ENCODE results near the gene TSPAN10.

The TSPAN10 gene

DNA sequence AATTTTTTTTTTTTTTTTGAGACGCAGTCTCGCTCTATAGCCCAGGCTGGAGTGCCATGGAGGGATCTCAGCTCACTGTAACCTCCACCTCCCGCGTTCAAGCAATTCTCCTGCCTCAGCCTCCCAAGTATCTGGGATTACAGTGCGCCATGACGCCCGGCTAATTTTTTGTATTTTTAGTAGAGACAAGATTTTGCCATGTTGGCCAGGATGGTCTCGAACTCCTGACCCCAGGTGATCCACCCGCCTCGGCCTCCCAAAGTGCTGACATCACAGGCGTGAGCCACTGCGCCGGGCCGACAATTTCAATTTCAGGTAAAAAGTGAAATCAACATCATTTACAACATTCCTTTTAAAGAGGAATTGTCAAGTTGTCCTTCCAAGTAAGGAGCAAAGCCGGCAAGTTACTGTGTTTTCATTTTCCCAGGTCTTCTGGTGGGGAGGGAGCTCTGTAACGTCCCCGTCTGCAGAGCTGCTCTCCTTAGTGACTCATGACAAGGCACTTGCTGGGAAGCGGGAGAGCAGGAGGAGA, 957 bp upstream of the TSPAN10 start:
- DNase-seq, result no peak

DNA sequence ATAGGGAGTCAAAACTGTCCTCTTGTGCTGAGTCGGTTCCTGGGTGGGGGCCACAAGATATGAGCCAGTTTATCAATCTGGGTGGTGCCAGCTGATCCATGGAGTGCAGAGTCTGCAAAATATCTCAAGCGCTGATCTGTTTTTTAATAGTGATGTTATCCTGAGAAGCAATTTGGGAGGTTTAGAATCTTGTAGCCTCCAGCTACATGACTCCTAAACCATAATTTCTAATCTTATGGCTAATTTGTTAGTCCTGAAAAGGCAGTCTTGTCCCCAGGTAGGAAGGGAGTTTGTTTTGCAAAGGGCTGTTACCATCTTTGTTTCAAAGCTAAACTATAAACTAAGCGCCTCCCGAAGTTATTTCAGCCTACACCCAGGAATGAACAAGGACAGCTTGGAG, 1.7 kb downstream of the TSPAN10 start:
- no peak for DNase-seq

DNA sequence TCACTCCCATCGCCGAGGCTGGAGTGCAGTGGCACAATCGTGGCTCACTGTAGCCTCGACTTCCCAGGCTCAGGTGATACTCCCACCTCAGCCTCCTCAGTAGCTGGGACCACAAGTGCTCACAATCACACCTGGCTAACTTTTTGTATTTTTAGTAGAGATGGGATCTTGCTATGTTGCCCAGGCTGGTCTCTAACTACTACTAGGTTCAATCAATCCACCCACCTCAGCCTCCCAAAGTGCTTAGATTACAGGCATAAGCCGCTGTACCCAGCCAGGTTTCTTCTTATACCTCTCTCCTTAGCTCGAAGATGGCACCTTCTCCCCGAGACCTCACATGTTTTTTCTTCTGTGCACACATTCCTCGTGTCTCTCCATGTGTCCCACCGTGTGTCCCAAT, 3.0 kb downstream of the TSPAN10 start:
- DNase-seq, result no peak

DNA sequence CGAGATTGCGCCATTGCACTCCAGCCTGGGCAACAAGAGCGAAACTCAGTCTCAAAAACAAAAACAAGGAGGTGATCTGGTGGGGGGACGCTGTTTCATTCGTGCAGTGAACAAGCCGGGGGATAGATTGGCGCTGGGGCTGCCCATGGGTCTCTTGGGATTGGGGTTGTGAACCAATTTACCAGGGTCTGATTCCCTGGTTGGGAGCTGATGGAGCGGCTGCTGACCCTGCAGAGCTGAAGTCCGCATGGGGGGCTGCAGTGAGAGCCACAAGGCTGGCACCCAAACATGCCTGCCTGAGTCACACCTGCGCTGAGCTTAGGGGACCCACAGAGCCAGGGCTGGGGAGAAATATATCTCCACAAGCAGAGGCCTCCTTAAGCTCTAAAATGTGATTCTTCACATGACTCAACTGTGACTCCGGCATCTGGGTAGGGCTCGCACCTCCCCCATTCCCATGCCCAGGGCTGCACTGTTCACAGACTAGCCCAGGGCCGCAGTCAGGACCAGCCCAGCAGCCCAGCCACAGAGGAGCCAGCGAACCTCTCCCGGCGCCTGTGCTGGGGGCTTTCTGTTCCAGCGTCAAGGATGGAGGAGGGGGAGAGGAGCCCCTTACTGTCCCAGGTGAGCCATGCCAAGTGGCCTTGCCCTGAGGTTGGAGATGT, 5.0 kb downstream of the TSPAN10 start:
- no peak for DNase-seq

DNA sequence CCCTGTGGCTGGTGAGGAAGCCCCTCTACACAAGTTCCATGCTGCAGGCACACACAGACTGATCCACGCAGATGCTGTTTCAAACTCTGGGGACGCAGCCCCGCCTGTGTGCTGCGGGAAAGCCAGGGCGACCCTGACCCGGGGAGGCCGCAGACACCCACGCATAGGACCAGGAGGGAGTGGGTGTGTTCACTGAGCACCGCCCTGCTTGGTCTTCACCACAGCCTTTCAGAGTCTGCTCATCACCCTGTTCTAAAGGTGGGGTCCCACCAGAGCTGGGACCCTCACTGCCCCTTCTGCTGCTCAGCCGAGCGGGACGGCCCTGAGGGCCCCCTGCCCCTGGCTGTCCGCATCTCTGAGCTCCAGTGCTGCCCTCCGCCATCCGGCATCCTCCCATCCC, 7.5 kb downstream of the TSPAN10 start:
- DNase-seq, result no peak

DNA sequence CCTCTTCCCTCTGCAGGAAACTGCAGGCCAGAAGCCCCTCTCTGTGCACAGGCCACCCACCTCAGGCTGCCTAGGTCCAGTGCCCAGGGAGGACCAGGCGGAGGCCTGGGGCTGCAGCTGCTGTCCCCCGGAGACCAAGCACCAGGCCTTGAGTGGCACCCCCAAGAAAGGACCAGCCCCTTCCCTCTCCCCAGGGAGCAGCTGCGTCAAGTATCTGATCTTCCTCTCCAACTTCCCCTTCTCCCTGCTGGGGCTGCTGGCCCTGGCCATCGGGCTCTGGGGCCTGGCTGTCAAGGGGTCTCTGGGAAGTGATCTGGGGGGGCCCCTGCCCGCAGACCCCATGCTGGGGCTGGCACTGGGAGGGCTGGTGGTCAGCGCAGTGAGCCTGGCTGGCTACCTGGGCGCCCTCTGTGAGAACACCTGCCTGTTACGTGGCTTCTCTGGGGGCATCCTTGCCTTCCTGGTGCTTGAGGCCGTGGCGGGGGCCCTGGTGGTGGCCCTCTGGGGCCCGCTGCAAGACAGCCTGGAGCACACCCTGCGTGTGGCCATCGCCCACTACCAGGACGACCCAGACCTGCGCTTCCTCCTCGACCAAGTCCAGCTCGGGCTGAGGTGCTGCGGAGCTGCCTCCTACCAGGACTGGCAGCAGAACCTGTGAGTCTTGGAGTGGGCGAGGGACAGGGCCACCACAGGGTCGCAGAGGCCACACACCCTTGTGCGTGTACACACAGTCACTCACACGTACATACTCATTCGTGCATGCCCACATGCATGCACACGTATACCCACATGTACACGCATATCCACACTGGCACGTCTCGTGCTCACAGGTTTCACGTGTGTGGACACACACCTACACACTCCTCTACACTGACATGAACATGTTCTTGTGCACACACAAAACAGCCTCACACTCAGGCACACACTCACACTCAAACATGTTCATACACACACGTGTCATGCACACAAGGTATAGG, 8.3 kb downstream of the TSPAN10 start:
- DNase-seq, result no peak

DNA sequence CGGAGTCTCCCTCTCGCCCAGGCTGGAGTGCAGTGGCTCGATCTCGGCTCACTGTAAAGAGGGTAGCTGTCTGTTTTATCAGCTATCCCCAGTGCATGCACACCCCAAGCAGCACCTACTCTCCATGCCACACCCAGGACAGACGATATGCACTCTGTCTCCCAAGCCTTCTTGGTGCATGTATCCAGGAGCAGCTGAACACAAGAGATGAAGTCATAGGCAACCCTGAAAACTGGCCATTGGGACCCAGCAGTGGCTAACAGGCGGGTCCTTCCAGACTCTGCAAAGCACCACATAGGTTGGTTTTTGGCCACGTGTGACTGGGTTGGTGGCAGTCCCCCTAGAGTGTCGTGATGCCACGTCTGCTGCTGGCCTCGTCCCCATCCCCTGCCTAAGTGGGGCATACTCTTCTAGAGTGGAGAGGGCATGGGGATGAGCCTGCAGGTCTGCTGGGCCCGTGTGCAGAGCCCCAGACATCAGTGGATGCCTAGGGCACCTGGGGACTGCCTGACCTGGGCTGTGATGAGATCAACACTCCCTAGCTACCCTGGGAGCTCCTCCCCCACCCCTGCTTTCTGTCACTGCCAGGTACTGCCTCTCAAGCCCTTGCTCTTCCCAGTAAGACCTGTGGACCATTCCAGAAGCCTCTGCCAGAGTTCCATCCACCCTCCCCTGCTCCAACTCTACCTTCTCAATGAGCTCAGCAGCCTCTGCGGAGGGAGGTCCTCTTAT, 10.0 kb downstream of the TSPAN10 start:
- no peak for DNase-seq

DNA sequence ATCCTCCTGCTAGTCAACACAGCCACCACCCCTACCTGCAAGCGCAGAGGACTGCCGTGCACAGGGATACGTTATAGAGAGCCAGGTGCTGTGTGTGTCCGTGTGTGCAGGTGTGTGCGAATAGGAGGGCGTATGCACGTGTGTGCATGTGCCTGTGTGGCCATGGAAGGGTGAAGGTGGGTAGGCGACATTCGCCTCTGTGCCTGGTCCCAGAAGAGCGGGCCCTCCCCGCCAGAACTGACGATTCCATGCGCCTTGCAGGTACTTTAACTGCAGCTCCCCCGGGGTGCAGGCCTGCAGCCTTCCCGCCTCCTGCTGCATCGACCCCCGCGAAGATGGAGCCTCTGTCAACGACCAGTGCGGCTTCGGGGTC, 10.6 kb downstream of the TSPAN10 start:
- no peak for DNase-seq

DNA sequence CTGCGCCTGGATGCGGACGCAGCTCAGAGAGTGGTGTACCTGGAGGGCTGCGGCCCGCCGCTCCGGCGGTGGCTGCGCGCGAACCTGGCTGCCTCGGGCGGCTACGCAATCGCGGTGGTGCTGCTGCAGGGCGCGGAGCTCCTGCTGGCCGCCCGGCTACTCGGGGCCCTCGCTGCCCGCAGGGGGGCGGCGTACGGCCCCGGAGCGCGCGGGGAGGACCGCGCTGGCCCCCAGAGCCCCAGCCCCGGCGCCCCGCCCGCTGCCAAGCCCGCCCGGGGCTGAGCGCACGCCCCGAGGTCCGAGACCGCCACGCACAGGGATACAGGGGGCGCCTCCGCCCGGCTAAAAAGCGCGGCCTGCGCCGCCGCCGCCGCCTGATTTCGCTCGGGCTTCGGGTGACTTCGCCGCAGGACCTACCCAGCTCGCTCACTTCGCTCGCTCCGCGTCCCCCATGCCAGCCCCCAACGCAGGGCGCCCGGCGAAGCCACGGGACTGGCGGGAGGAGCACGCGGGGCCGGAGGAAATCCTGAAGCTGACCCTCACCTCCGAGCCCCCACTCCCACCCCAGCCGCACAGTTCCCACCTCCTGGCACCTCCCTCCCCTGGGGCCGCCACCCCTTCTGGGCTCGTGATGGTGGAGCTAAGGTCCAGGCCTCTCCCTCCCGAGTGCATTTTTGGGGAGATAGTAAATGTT, 11.2 kb downstream of the TSPAN10 start:
- DNase-seq, result no peak

DNA sequence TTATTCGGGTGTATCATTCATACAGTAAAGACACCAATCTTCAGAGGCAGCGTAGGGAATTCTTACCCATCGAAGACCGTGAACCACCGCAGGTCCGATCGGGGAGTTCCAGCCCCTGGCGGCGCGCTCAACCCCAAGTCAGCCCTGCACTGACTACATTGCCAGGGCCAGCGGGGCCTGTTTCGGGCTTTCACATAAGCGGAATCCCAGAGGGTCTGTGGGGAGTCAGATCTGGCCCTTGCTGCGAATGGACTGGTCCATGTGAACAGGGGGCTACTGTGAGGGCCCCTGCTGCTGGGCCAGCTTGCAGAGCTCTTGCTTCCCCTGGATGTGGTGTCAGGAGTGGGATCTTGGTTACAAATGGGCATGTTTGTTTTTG, 11.7 kb downstream of the TSPAN10 start:
- DNase-seq, result no peak

DNA sequence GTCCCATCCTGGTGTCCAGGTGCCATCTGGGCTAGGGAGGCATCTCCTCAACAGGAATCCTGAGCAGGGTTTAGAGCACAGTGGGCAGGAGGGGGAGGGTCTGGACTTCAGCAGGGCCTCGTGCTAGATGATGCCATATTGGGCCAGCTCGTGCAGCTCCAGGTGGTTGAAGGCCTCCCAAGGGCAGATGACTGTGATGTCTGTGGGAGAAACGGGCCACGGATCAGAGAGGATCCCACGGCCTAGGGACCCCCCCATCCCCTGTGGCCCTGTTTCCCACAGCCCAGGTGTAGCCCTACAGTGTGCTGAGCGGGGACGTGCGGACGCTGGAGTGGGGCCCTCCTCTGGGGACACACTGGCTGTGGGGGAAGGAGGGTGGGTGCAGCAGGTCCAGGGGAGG, 14.0 kb downstream of the TSPAN10 start:
- DNase-seq, result no peak

DNA sequence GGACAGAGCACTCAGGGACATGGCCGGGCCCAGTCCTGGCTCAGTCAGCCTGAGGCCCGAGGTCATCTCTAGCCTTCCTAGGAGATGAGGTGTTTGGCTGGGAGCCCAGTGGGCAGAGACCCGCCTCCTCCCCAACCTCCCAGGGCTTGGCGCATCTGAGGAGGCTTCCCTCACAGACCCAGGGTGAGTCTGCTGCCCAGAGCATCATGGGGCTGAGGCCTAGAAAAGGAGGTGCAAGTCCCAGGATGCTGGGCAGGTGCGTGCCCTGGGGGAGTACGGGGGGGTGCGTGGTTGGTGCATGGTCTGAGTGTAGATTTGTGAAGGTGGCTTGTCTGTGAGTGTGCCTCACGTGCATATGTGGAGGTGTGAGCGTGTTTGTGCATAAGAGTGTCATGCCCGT, 14.7 kb downstream of the TSPAN10 start:
- DNase-seq, result no peak

DNA sequence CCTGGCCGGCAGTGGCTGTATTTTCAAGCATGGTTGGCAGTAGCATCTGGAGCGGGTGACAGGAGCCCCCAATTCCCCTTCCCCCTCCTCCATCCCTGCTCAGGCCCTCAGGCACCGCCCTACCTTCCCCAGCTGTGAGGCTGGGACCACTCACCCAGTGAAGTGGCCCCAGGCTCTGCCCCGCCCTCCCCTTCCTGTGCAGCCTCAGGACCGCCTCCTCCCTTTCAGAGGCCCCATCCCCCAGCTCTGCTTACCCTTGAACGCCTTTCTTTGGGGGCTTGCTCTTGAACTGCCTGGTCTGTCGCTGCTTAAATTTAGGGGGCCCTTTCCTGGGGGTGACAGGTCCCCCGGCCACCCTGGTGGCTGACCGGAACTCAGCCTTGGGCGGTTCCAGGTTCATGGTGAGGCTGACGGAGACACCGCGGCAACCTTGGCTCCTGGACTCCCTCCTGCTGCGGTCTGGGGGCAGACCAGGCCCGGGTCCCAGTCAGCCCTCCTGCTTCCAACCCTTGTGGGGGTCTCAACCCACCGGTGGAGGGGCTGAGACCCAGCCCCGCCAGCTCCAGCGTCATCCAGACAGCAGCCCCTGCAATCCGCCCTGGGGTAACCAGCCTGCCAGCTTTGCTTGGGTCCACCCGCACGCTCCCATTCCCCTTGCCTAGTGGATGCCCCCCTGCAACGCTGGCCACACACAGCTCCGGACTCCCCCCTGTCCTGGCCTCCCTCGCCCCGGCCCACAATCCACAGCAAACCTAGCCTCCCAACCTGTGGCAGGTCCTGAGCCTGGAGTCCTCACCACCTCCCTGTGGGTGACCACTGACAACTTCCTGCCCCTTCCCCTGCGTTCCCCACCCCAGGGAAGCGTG, 16.1 kb downstream of the TSPAN10 start:
- DNase-seq, result no peak

DNA sequence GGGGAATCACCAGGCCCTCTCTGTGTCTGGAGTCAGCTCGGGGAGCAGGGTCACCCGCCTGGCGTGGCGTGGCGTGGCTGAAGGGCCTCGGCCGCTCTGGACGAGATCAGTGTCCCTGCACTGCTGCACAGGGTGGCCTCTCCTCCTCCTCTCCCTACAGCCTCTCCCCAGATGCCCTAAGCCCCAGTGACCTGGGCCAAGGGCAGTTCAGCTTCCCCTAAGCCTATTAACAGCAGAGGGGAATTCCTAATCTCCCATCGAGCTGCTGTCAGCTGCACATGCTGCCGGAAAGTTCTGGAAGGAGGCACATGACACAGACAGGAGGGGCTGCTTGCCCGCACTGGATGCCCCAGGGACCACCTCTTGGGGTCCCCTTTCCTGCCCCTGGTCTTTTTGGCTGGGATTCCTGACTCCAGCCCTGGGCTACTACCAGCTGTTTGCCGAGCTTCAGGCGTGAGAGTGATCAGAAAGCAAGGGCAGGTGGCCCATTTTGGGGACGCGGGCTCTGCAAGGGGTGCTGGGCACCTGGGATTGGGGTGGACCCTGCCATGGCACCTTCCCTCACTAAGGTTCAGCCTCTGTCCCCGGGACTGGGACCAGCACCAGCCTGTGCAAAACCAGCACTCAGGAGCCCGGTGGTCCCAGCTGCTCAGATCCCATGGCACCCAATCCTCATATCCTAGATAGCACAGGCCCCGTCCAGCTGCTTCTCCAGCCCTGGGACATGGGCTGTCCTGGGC, 18.6 kb downstream of the TSPAN10 start:
- no peak for DNase-seq

DNA sequence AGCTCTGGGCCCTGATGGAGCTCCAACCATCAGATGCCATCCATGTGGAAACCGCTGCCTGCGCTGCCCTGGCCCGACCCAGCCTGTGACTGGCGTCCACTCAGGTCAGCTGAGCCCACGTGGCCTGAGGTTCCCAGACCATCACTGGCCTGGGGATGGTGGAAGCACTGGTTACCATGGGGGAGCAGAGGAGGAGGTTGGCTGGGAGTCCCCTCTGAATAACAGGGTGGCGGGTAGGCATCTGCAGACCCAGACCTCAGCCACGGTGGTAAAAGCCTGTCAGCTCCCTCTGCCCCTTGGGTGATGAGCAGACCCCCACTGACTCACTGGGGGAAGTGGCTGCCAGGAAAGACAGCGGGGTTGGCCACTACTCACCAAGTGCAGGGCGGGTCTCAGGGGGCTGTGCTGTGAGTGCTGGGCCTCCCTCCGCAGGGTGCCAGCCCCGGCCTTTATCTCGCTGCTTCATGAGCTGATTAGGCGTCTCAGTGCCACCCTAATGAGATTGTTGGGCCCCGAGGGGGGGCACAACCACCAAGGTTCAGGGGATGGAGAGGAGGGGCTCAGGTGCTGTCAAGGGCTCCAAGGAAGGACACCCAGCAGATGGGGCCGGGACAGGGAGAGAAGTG, 19.2 kb downstream of the TSPAN10 start, which contains the start of gene PDE6G:
Gene PDE6G, minus strand, starts transcription at position 425 of the 626 bp plus-strand sequence. CDS start 3,237 bp downstream, outside the sequence.
- no peak for DNase-seq

DNA sequence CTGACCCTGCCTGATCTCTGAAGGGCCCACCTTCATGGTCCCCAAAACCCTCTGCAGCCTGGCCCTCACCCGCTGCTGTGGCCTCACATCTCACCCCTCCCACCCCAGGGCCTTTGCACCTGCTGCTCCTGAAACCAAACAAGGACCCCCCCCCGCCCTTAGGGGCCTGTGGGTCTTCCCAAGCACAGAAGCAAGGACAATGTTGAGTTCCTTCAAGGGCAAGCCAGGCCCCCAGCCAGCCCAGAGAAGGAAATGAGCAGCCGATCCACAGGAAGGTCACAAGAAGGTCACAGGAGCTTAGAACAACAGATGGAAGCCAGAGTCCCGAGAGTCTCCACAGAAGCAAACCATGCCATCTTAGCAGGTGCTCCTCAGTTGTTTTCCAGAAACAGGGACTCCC, 19.8 kb downstream of the TSPAN10 start:
- no peak for DNase-seq

DNA sequence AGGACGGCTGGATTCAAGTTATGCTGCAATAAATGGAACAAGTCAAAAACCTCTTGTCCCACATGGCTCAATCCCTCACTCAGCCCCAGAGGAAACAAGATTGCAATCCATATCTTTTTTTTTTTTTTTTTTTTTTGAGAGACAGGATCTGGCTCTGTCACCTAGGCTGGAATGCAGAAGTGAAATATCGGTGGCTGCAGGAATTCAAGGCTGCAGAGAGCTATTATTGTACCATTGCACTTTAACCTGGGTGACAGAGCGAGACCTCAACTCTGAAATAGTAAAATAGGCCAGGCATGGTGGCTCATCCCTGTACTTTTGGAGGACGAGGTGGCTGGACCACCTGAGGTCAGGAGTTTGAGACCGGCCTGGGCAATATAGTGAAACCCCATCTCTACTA, 22.0 kb downstream of the TSPAN10 start:
- no peak for DNase-seq

DNA sequence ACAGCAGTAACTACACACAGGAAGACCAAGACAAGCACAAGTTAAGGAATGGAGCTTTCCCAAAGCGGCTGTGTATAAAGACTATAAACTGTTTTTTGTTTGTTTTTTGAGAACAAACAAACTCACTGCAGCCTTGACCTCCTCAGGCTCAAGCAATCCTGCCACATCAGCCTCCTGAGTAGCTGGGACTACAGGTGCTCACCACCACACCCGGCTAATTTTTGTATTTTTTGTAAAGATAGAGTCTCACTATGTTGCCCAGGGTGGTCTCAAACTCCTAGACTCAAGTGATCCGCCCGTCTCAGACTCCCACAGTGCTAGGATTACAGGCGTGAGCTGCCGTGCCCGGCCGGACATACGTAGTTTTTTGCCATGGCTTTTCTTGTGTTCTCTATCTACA, 23.4 kb downstream of the TSPAN10 start:
- no peak for DNase-seq

DNA sequence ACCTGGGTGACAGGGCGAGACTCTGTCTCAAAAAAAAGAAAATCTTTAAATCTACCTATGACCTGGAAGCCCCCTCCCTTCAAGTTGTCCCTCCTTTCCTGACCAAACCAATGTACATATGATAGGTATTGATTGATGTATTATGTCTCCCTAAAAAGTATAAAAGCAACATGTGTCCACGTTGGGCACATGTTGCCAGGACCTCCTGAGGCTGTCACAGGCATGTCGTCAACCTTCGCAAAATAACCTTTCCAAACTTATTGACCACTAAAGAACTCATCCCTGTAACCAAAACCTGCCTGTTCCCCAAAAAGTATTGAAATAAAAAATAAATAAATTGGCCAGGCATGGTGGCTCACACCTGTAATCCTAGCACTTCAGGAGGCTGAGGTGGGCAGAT, 25.0 kb downstream of the TSPAN10 start:
- no peak for DNase-seq

DNA sequence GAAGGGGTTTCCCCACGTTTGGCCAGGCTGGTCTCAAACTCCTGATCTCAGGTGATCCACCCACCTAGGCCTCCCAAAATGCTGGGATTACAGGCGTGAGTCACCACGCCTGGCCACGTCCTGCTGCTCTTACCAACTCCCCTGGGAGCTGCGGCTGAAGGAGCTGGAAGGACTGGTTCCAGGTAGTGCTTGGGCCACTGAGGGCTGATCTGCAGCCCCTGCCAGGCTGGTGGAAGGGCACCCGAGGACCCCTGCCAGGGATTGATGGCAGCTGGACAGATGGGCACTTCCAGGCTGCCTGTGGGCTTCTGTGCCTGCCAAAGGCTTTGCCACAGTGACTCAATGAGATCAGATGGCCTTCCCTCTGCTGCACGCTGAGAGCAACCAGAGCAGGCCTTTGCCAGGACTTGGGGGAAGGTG, 27.1 kb downstream of the TSPAN10 start:
- no peak for DNase-seq
